Tibial nerve (tissue), 3 donors: ENCODE data around the gene PHYH.

Experiments used
- POLR2A ChIP-seq, 2 donors: fragments of 450-650 bp; IDR thresholded peaks; one replicate each; pipeline ENCODE4 v1.6.1; 2017; ENCODE audit warnings: antibody characterized with exemption in 2 of 2, mild to moderate bottlenecking in 2 of 2, moderate library complexity in 2 of 2
- TF ChIP-seq, protein P1 (sequence below), 5 experiments: fragments of 200-600 bp in 3 of 5; fragments of 450-650 bp in 2 of 5; sonication (generic) in 3 of 5; IDR thresholded peaks; one replicate each; pipeline ENCODE4 v1.5.1; 2016 to 2019; ENCODE audit warnings: antibody characterized with exemption in 5 of 5, mild to moderate bottlenecking in 3 of 5, moderate library complexity in 2 of 5

DNA sequence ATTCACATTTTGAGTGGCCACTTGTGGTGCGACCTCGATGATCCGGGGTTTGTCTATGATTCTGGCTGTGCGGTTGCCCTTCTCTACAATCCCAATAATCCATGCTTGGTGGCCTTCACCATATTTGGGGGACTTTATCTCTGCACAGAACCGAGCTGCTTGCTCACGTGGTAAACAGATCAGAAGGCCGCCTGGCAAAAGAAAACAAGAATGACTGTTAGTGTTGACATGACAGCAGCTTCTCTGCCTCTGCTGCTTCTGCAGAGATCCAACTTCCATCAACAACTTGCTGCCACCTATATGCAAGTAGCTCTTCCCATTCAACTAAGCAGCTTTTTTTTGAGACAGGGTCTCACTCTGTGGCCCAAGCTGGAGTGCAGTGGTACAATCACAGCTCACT, 19.3 kb upstream of the PHYH start:
- no peak for TF ChIP-seq POLR2A (IDR thresholded peaks at IDR 0.05)
- TF ChIP-seq, protein P1, sequence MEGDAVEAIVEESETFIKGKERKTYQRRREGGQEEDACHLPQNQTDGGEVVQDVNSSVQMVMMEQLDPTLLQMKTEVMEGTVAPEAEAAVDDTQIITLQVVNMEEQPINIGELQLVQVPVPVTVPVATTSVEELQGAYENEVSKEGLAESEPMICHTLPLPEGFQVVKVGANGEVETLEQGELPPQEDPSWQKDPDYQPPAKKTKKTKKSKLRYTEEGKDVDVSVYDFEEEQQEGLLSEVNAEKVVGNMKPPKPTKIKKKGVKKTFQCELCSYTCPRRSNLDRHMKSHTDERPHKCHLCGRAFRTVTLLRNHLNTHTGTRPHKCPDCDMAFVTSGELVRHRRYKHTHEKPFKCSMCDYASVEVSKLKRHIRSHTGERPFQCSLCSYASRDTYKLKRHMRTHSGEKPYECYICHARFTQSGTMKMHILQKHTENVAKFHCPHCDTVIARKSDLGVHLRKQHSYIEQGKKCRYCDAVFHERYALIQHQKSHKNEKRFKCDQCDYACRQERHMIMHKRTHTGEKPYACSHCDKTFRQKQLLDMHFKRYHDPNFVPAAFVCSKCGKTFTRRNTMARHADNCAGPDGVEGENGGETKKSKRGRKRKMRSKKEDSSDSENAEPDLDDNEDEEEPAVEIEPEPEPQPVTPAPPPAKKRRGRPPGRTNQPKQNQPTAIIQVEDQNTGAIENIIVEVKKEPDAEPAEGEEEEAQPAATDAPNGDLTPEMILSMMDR (IDR thresholded peaks at IDR 0.05) = no peak
